ENCODE results near the gene RAMACL.

The RAMACL gene

GRCh38 chr6:166546653-166547052 lies 39.8 kb downstream of the RAMACL start:
- H3K4me3 ChIP-seq (ENCODE audit: low read depth, low read length): no peak overlapping the region
- TF ChIP-seq CTCF (IDR thresholded peaks at IDR 0.05; ENCODE audit: low read depth, low read length) (no peak), MYC (IDR thresholded peaks at IDR 0.05; ENCODE audit: low read depth, low read length) (no peak), POLR2A (IDR thresholded peaks at IDR 0.05; ENCODE audit: extremely low read depth, insufficient read length) (no peak), MAX (IDR thresholded peaks at IDR 0.05; ENCODE audit: low read depth, low read length) (no peak)
- no peak for DNase-seq (ENCODE audit: low read depth)

GRCh38 chr6:166545156-166546034 lies 41.1 kb downstream of the RAMACL start:
- no peak overlapping the region for H3K4me3 ChIP-seq (ENCODE audit: low read depth, low read length)
- no peak for TF ChIP-seq MAX (IDR thresholded peaks at IDR 0.05; ENCODE audit: low read depth, low read length)
- TF ChIP-seq CTCF (IDR thresholded peaks at IDR 0.05; ENCODE audit: low read depth, low read length): no peak
- DNase-seq (ENCODE audit: low read depth): no peak

- no peak for TF ChIP-seq MYC (IDR thresholded peaks at IDR 0.05; ENCODE audit: low read depth, low read length)
- no peak for TF ChIP-seq MAX (IDR thresholded peaks at IDR 0.05; ENCODE audit: low read depth, low read length)
- TF ChIP-seq POLR2A (IDR thresholded peaks at IDR 0.05; ENCODE audit: extremely low read depth, insufficient read length): no peak
These were observed 42.2 kb downstream of the RAMACL start for GRCh38 chr6:166544296-166544605.

GRCh38 chr6:166543603-166544295 lies 42.7 kb downstream of the RAMACL start:
- no peak overlapping the region for H3K4me3 ChIP-seq (ENCODE audit: low read depth, low read length)
- TF ChIP-seq MYC (IDR thresholded peaks at IDR 0.05; ENCODE audit: low read depth, low read length) (no peak), CTCF (IDR thresholded peaks at IDR 0.05; ENCODE audit: low read depth, low read length) (no peak), MAX (IDR thresholded peaks at IDR 0.05; ENCODE audit: low read depth, low read length) (no peak), POLR2A (IDR thresholded peaks at IDR 0.05; ENCODE audit: extremely low read depth, insufficient read length) (no peak)
- no peak for DNase-seq (ENCODE audit: low read depth)

More at GRCh38 chr6:166544296-166544605, 42.2 kb downstream of the RAMACL start:
- H3K4me3 ChIP-seq (ENCODE audit: low read depth, low read length): no peak overlapping the region
- no peak for DNase-seq (ENCODE audit: low read depth)

- no peak overlapping the region for H3K4me3 ChIP-seq (ENCODE audit: low read depth, low read length)
- DNase-seq (ENCODE audit: low read depth): no peak
- TF ChIP-seq CTCF (IDR thresholded peaks at IDR 0.05; ENCODE audit: low read depth, low read length) (no peak), MYC (IDR thresholded peaks at IDR 0.05; ENCODE audit: low read depth, low read length) (no peak), MAX (IDR thresholded peaks at IDR 0.05; ENCODE audit: low read depth, low read length) (no peak), POLR2A (IDR thresholded peaks at IDR 0.05; ENCODE audit: extremely low read depth, insufficient read length) (no peak)
These were observed 43.9 kb downstream of the RAMACL start for GRCh38 chr6:166542580-166542912.

- DNase-seq (ENCODE audit: low read depth): no peak
- TF ChIP-seq MAX (IDR thresholded peaks at IDR 0.05; ENCODE audit: low read depth, low read length) (no peak), CTCF (IDR thresholded peaks at IDR 0.05; ENCODE audit: low read depth, low read length) (no peak), POLR2A (IDR thresholded peaks at IDR 0.05; ENCODE audit: extremely low read depth, insufficient read length) (no peak), MYC (IDR thresholded peaks at IDR 0.05; ENCODE audit: low read depth, low read length) (no peak)
- no peak overlapping the region for H3K4me3 ChIP-seq (ENCODE audit: low read depth, low read length)
These were observed 44.5 kb downstream of the RAMACL start for GRCh38 chr6:166541876-166542579.

Measured in NB4 (cell line).